ENCODE results near the gene PITPNM3. TPM values are rescaled to one million over a fixed set of nuclear protein-coding genes. Genes with fewer than 3 reads are reported as not detected.
A peak's percentile ranks its signal among the peaks of the same experiment; 100 is the strongest.

PITPNM3 gene
- total RNA-seq, 1 donor from 2014 or later, result 1.4 TPM

GRCh38 chr17:6476076-6476809 lies 80.1 kb downstream of the PITPNM3 start:
- Mint-ChIP-seq H3K4me1 (ENCODE audit: low read depth, unreplicated experiment) (peaks cover 15% of the 10 kb centered on the region), H3K9me3 (ENCODE audit: unreplicated experiment) (peaks cover 2% of the 10 kb centered on the region), H3K36me3 (ENCODE audit: unreplicated experiment) (no peaks in the 10 kb centered on the region), H3K27ac (ENCODE audit: unreplicated experiment) (no peak overlapping the region), H3K4me3 (ENCODE audit: unreplicated experiment) (no peak overlapping the region), H3K27me3 (ENCODE audit: unreplicated experiment) (peaks cover 6% of the 10 kb centered on the region)
- no peak for TF ChIP-seq CTCF (IDR thresholded peaks at IDR 0.05; ENCODE audit: partially characterized antibody, unreplicated experiment)
- DNase-seq, result no peak

GRCh38 chr17:6475411-6475810 lies 80.9 kb downstream of the PITPNM3 start:
- DNase-seq, result no peak
- H3K36me3 Mint-ChIP-seq (ENCODE audit: unreplicated experiment), result no peaks in the 10 kb centered on the region
- H3K4me3 Mint-ChIP-seq (ENCODE audit: unreplicated experiment), result no peak overlapping the region
- H3K9me3 Mint-ChIP-seq (ENCODE audit: unreplicated experiment), result peaks cover 2% of the 10 kb centered on the region
- peaks cover 6% of the 10 kb centered on the region for H3K27me3 Mint-ChIP-seq (ENCODE audit: unreplicated experiment)
- no peak overlapping the region for H3K27ac Mint-ChIP-seq (ENCODE audit: unreplicated experiment)
- no peak for TF ChIP-seq CTCF (IDR thresholded peaks at IDR 0.05; ENCODE audit: partially characterized antibody, unreplicated experiment)
- peaks cover 15% of the 10 kb centered on the region for H3K4me1 Mint-ChIP-seq (ENCODE audit: low read depth, unreplicated experiment)

GRCh38 chr17:6474906-6475305 lies 81.4 kb downstream of the PITPNM3 start:
- Mint-ChIP-seq H3K4me1 (ENCODE audit: low read depth, unreplicated experiment) (peaks cover 15% of the 10 kb centered on the region), H3K9me3 (ENCODE audit: unreplicated experiment) (peaks cover 2% of the 10 kb centered on the region), H3K4me3 (ENCODE audit: unreplicated experiment) (no peak overlapping the region), H3K36me3 (ENCODE audit: unreplicated experiment) (no peaks in the 10 kb centered on the region), H3K27me3 (ENCODE audit: unreplicated experiment) (peaks cover 6% of the 10 kb centered on the region), H3K27ac (ENCODE audit: unreplicated experiment) (no peak overlapping the region)
- TF ChIP-seq CTCF (IDR thresholded peaks at IDR 0.05; ENCODE audit: partially characterized antibody, unreplicated experiment), result no peak
- DNase-seq, result no peak

GRCh38 chr17:6474376-6474775 lies 82.0 kb downstream of the PITPNM3 start:
- peaks cover 2% of the 10 kb centered on the region for H3K9me3 Mint-ChIP-seq (ENCODE audit: unreplicated experiment)
- H3K4me3 Mint-ChIP-seq (ENCODE audit: unreplicated experiment), result no peak overlapping the region
- no peak overlapping the region for H3K27ac Mint-ChIP-seq (ENCODE audit: unreplicated experiment)
- H3K36me3 Mint-ChIP-seq (ENCODE audit: unreplicated experiment), result no peaks in the 10 kb centered on the region
- H3K27me3 Mint-ChIP-seq (ENCODE audit: unreplicated experiment), result peaks cover 6% of the 10 kb centered on the region
- no peak for DNase-seq
- H3K4me1 Mint-ChIP-seq (ENCODE audit: low read depth, unreplicated experiment), result peaks cover 15% of the 10 kb centered on the region
- TF ChIP-seq CTCF (IDR thresholded peaks at IDR 0.05; ENCODE audit: partially characterized antibody, unreplicated experiment), result no peak

GRCh38 chr17:6473128-6473767 lies 83.1 kb downstream of the PITPNM3 start:
- TF ChIP-seq CTCF (IDR thresholded peaks at IDR 0.05; ENCODE audit: partially characterized antibody, unreplicated experiment), result peak; percentile 95
- peaks cover 15% of the 10 kb centered on the region for H3K4me1 Mint-ChIP-seq (ENCODE audit: low read depth, unreplicated experiment)
- peak; percentile 88 for DNase-seq
- H3K36me3 Mint-ChIP-seq (ENCODE audit: unreplicated experiment), result peaks cover 8% of the 10 kb centered on the region
- peaks cover 2% of the 10 kb centered on the region for H3K9me3 Mint-ChIP-seq (ENCODE audit: unreplicated experiment)
- no peak overlapping the region for H3K4me3 Mint-ChIP-seq (ENCODE audit: unreplicated experiment)
- peaks cover 3% of the 10 kb centered on the region for H3K27me3 Mint-ChIP-seq (ENCODE audit: unreplicated experiment)
- peak overlapping the region; percentile 70 for H3K27ac Mint-ChIP-seq (ENCODE audit: unreplicated experiment)
